KBM-7 (cell line): Measurements from ENCODE around the gene PLEKHN1.
"Not testable (repeated sequence)": the region's sequence is repeated elsewhere in the genome, so short reads cannot be mapped to it uniquely, and the experiment has no call there.

Experiments used
- DNase-seq: peaks from one replicate; pipeline ENCODE4 v3.0.0-alpha.2; 2015
- in situ Hi-C: fragments of 300-500 bp; cut with MboI; formaldehyde crosslinking; loops from 2 replicates; pipeline ENCODE4 v1.14.3; 2020; ENCODE audit warnings: low sequenced_read_pairs, low pct_unique_long_range_greater_than_20kb, mixed read lengths

The PLEKHN1 gene

GRCh38 chr1:982765-983436, 16.6 kb downstream of the PLEKHN1 start:
- in situ Hi-C loops: no loop called here
- no peak for DNase-seq

GRCh38 chr1:983798-984475, 17.7 kb downstream of the PLEKHN1 start:
- no peak for DNase-seq
- in situ Hi-C loops: no loop called here

GRCh38 chr1:984476-984814, 18.2 kb downstream of the PLEKHN1 start:
- DNase-seq: no peak
- in situ Hi-C loops: no loop called here

GRCh38 chr1:985126-985525, 18.8 kb downstream of the PLEKHN1 start:
- DNase-seq: no peak
- in situ Hi-C loops: no loop called here

GRCh38 chr1:988061-988460, 21.8 kb downstream of the PLEKHN1 start:
- in situ Hi-C loops, DNase-seq: not testable (repeated sequence)

GRCh38 chr1:991275-991674, 25.0 kb downstream of the PLEKHN1 start:
- in situ Hi-C loops, DNase-seq: not testable (repeated sequence)

- in situ Hi-C loops: no loop called here
- DNase-seq: no peak
Measured at GRCh38 chr1:991895-992294, 25.6 kb downstream of the PLEKHN1 start.

- in situ Hi-C loops: no loop called here
Measured at GRCh38 chr1:992362-992761, 26.1 kb downstream of the PLEKHN1 start.

GRCh38 chr1:993379-993995, 27.2 kb downstream of the PLEKHN1 start:
- DNase-seq: no peak
- in situ Hi-C loops: no loop called here

More at GRCh38 chr1:992362-992761, 26.1 kb downstream of the PLEKHN1 start:
- no peak for DNase-seq

- DNase-seq, in situ Hi-C loops: not testable (repeated sequence)
Measured at GRCh38 chr1:994546-994945, 28.3 kb downstream of the PLEKHN1 start.

GRCh38 chr1:995665-996633, 29.7 kb downstream of the PLEKHN1 start:
- in situ Hi-C loops: no loop called here
- DNase-seq: no peak

GRCh38 chr1:996851-997712, 30.8 kb downstream of the PLEKHN1 start:
- DNase-seq: no peak
- in situ Hi-C loops: no loop called here

GRCh38 chr1:997713-997992, 31.4 kb downstream of the PLEKHN1 start:
- no peak for DNase-seq
- in situ Hi-C loops: no loop called here

- in situ Hi-C loops: no loop called here
Measured at GRCh38 chr1:997993-998744, 31.9 kb downstream of the PLEKHN1 start.

GRCh38 chr1:998745-998994, 32.4 kb downstream of the PLEKHN1 start:
- no peak for DNase-seq
- in situ Hi-C loops: no loop called here

More at GRCh38 chr1:997993-998744, 31.9 kb downstream of the PLEKHN1 start:
- no peak for DNase-seq

- in situ Hi-C loops: no loop called here
- peak; percentile 28 for DNase-seq
Measured at GRCh38 chr1:998995-999724, 32.9 kb downstream of the PLEKHN1 start.

- in situ Hi-C loops: no loop called here
- DNase-seq: peak; percentile 83
Measured at GRCh38 chr1:999725-1000356, 33.6 kb downstream of the PLEKHN1 start, which contains the start of gene HES4. HES4 (minus strand) TSS chr1:1000097; CDS start chr1:999973, 124 bp downstream.
